GM10248 (cell line): ENCODE results near the gene YBEY.

Source experiments
- CTCF ChIA-PET: fragments of 300-600 bp; sonication (Branson Sonifier 250); formaldehyde crosslinking; extraction: SDS; loops from one replicate; lab custom pipeline; 2021; ENCODE audit warnings: antibody characterized with exemption; lab: Yijun Ruan, JAX
- POLR2A ChIA-PET: fragments of 350-650 bp; sonication (Branson Sonifier 250); formaldehyde crosslinking; extraction: SDS; loops from one replicate; lab custom pipeline; 2020; ENCODE audit warnings: antibody characterized with exemption; lab: Yijun Ruan, JAX
- DNase-seq: peaks from one replicate; pipeline ENCODE4 v3.0.0; 2012; ENCODE audit errors: extremely low spot score
- CTCF ChIP-seq: IDR thresholded peaks from 2 replicates; pipeline ENCODE4 v1.5.1; 2012; ENCODE audit warnings: mild to moderate bottlenecking, low read depth; ENCODE audit errors: extremely low read depth, missing control alignments, control extremely low read depth

The YBEY gene

GRCh38 chr21:46323710-46324389, 37.7 kb downstream of the YBEY start, which contains the start of the genes C21orf58 and PCNT:
Gene C21orf58, minus strand, starts transcription at chr21:46323870. Its CDS starts 1,132 bp downstream, at chr21:46322738.
Gene PCNT, plus strand, starts transcription at chr21:46324156. Its CDS starts 73 bp downstream, at chr21:46324229.
- CTCF ChIA-PET = interaction anchor here (1.4 kb wide), 1 partner anchor 40 kb away, joined by 3 read pairs; no protein-coding TSS in a partner anchor
- POLR2A ChIA-PET = no interaction called here
- no peak for TF ChIP-seq CTCF
- DNase-seq = peak; percentile 98

GRCh38 chr21:46324390-46325072, 38.4 kb downstream of the YBEY start:
- peak; percentile 10 for TF ChIP-seq CTCF
- peak; percentile 95 for DNase-seq
- POLR2A ChIA-PET = no interaction called here
- CTCF ChIA-PET = interaction anchor here (1.4 to 2.6 kb wide), 2 partner anchors 12 to 181 kb away, joined by 5 to 7 read pairs; no protein-coding TSS in a partner anchor

GRCh38 chr21:46325073-46325912, 39.2 kb downstream of the YBEY start:
- POLR2A ChIA-PET = no interaction called here
- CTCF ChIA-PET = interaction anchor here (0.9 to 2.6 kb wide), 8 partner anchors 9 to 182 kb away, joined by 3 to 7 read pairs (median 3); no protein-coding TSS in a partner anchor
- peak; percentile 60 for DNase-seq
- TF ChIP-seq CTCF = peak; percentile 26

GRCh38 chr21:46326110-46326703, 40.1 kb downstream of the YBEY start:
- peak; percentile 24 for TF ChIP-seq CTCF
- DNase-seq = no peak
- CTCF ChIA-PET = interaction anchor here (0.9 to 2.6 kb wide), 8 partner anchors 8 to 183 kb away, joined by 3 to 7 read pairs (median 3); no protein-coding TSS in a partner anchor
- POLR2A ChIA-PET = no interaction called here

GRCh38 chr21:46327711-46328110, 41.6 kb downstream of the YBEY start:
- TF ChIP-seq CTCF = no peak
- DNase-seq = no peak
- POLR2A ChIA-PET = no interaction called here
- CTCF ChIA-PET = no interaction called here
